Renal cortical epithelial cell (primary cell): ENCODE data around the gene TNFAIP1. TPM values are rescaled to one million over a fixed set of nuclear protein-coding genes. Genes with fewer than 3 reads are reported as not detected.

ENCODE experiments used
- total RNA-seq: library from RNA; depleted of rRNA; stranded (reverse); fragments of >200 nt; gene quantifications from 2 replicates; pipeline ENCODE4 v1.2.3, GENCODE V29; 2014

TNFAIP1 gene
- total RNA-seq, 1 donor from 2014 or later: 81.2 TPM

Other genes with a start within 250 kb of the TNFAIP1 start
- gene TMEM97, start 16.6 kb upstream of the TNFAIP1 start, total RNA-seq: 8.7 and 17.9 TPM in 2 replicates
- gene IFT20, start 289 bp upstream of the TNFAIP1 start, total RNA-seq: 46.6 and 57.0 TPM in 2 replicates
- gene POLDIP2, start 21.8 kb downstream of the TNFAIP1 start, total RNA-seq: 78.0 and 81.9 TPM in 2 replicates
- not detected in 2 replicates for gene SEBOX, start 29.4 kb downstream of the TNFAIP1 start, total RNA-seq
- not detected in 2 replicates for gene VTN, start 34.5 kb downstream of the TNFAIP1 start, total RNA-seq
- 1.4 and 8.9 TPM in 2 replicates for gene SARM1, start 35.9 kb downstream of the TNFAIP1 start, total RNA-seq
- 4.0 and 8.6 TPM in 2 replicates for gene SLC46A1, start 70.5 kb downstream of the TNFAIP1 start, total RNA-seq
- not detected in 2 replicates for gene SLC13A2, start 137.9 kb downstream of the TNFAIP1 start, total RNA-seq
- gene FOXN1, start 170.6 kb downstream of the TNFAIP1 start, total RNA-seq: not detected in 2 replicates
- gene UNC119, start 216.9 kb downstream of the TNFAIP1 start, total RNA-seq: 15.6 and 29.3 TPM in 2 replicates
- gene PIGS, start 235.8 kb downstream of the TNFAIP1 start, total RNA-seq: 70.0 and 114 TPM in 2 replicates
- gene ALDOC, start 241.1 kb downstream of the TNFAIP1 start, total RNA-seq: 26.7 and 40.6 TPM in 2 replicates